Measurements from ENCODE around the gene ZNF664.

Gene ZNF664

GRCh38 chr12:123966596-123966995 is 6.4 kb upstream of the ZNF664 start:
- Histone ChIP-seq H3K9ac (no peak overlapping the region), H3K27me3 (ENCODE audit: insufficient read depth, low read depth) (no peaks in the 10 kb centered on the region), H3K79me2 (ENCODE audit: insufficient read depth, low read depth) (no peaks in the 10 kb centered on the region), H4K20me1 (ENCODE audit: insufficient read depth) (no peaks in the 10 kb centered on the region), H3K4me2 (no peak overlapping the region), H3K4me3 (IDR thresholded peaks at IDR 0.05; ENCODE audit: insufficient read depth, low read depth, low read length) (no peak overlapping the region), H3K27ac (no peak overlapping the region), H3K36me3 (ENCODE audit: insufficient read depth) (no peaks in the 10 kb centered on the region), H2AFZ (ENCODE audit: low read depth) (no peak overlapping the region), H3K4me1 (ENCODE audit: low read depth, poor library complexity, severe bottlenecking) (peaks cover 10% of the 10 kb centered on the region)
- no peak for TF ChIP-seq CTCF (conservative IDR thresholded peaks at IDR 0.05; ENCODE audit: low read depth, low read length)

- Histone ChIP-seq H3K27me3 (ENCODE audit: insufficient read depth, low read depth) (no peaks in the 10 kb centered on the region), H3K79me2 (ENCODE audit: insufficient read depth, low read depth) (no peaks in the 10 kb centered on the region)
- TF ChIP-seq CTCF (conservative IDR thresholded peaks at IDR 0.05; ENCODE audit: low read depth, low read length), result no peak
Measured at GRCh38 chr12:123967121-123967586, 5.9 kb upstream of the ZNF664 start.

GRCh38 chr12:123971449-123971769 is 1.6 kb upstream of the ZNF664 start:
- Histone ChIP-seq H3K79me2 (ENCODE audit: insufficient read depth, low read depth) (peaks cover 12% of the 10 kb centered on the region; the same call in 1 of the 2 replicates), H3K36me3 (ENCODE audit: insufficient read depth) (no peaks in the 10 kb centered on the region), H3K27ac (peak overlapping the region; percentile 48; the same call in 1 of the 2 replicates), H3K4me1 (ENCODE audit: low read depth, poor library complexity, severe bottlenecking) (peaks cover 23% of the 10 kb centered on the region), H3K9ac (peak overlapping the region; percentile 37; the same call in 1 of the 2 replicates), H4K20me1 (ENCODE audit: insufficient read depth) (no peaks in the 10 kb centered on the region), H3K4me3 (IDR thresholded peaks at IDR 0.05; ENCODE audit: insufficient read depth, low read depth, low read length) (no peak overlapping the region), H2AFZ (ENCODE audit: low read depth) (peak overlapping the region; percentile 64), H3K4me2 (peak overlapping the region; percentile 62), H3K27me3 (ENCODE audit: insufficient read depth, low read depth) (no peaks in the 10 kb centered on the region)
- no peak for TF ChIP-seq CTCF (conservative IDR thresholded peaks at IDR 0.05; ENCODE audit: low read depth, low read length)

More at GRCh38 chr12:123967121-123967586, 5.9 kb upstream of the ZNF664 start:
- no peak overlapping the region for H3K4me3 ChIP-seq (IDR thresholded peaks at IDR 0.05; ENCODE audit: insufficient read depth, low read depth, low read length)
- no peak overlapping the region for H2AFZ ChIP-seq (ENCODE audit: low read depth)
- H4K20me1 ChIP-seq (ENCODE audit: insufficient read depth), result no peaks in the 10 kb centered on the region
- no peak overlapping the region for H3K27ac ChIP-seq
- H3K4me2 ChIP-seq, result no peak overlapping the region
- H3K36me3 ChIP-seq (ENCODE audit: insufficient read depth), result no peaks in the 10 kb centered on the region
- H3K4me1 ChIP-seq (ENCODE audit: low read depth, poor library complexity, severe bottlenecking), result peaks cover 10% of the 10 kb centered on the region
- H3K9ac ChIP-seq, result no peak overlapping the region

- H3K27ac ChIP-seq, result peak overlapping the region; percentile 48; the same call in 1 of the 2 replicates
- H3K9ac ChIP-seq, result peak overlapping the region; percentile 37; the same call in 1 of the 2 replicates
- H3K4me2 ChIP-seq, result peak overlapping the region; percentile 62
- no peaks in the 10 kb centered on the region for H3K27me3 ChIP-seq (ENCODE audit: insufficient read depth, low read depth)
- no peaks in the 10 kb centered on the region for H3K36me3 ChIP-seq (ENCODE audit: insufficient read depth)
- no peaks in the 10 kb centered on the region for H4K20me1 ChIP-seq (ENCODE audit: insufficient read depth)
- H2AFZ ChIP-seq (ENCODE audit: low read depth), result peak overlapping the region; percentile 64
- H3K79me2 ChIP-seq (ENCODE audit: insufficient read depth, low read depth), result peaks cover 12% of the 10 kb centered on the region; the same call in 1 of the 2 replicates
- peaks cover 23% of the 10 kb centered on the region for H3K4me1 ChIP-seq (ENCODE audit: low read depth, poor library complexity, severe bottlenecking)
- no peak overlapping the region for H3K4me3 ChIP-seq (IDR thresholded peaks at IDR 0.05; ENCODE audit: insufficient read depth, low read depth, low read length)
- no peak for TF ChIP-seq CTCF (conservative IDR thresholded peaks at IDR 0.05; ENCODE audit: low read depth, low read length)
Measured at GRCh38 chr12:123971770-123972456, 1.1 kb upstream of the ZNF664 start.
